NCI-H510A treated with DMSO at 0.1 percent for 48 hours (cell line): Measurements from ENCODE around the gene SGTB.
"Not testable (repeated sequence)": the region's sequence is repeated elsewhere in the genome, so short reads cannot be mapped to it uniquely, and the experiment has no call there.

Experiments used
- DNase-seq: peaks from one replicate; lab custom pipeline; 2025; lab: John Stamatoyannopoulos, UW

The SGTB gene

DNA sequence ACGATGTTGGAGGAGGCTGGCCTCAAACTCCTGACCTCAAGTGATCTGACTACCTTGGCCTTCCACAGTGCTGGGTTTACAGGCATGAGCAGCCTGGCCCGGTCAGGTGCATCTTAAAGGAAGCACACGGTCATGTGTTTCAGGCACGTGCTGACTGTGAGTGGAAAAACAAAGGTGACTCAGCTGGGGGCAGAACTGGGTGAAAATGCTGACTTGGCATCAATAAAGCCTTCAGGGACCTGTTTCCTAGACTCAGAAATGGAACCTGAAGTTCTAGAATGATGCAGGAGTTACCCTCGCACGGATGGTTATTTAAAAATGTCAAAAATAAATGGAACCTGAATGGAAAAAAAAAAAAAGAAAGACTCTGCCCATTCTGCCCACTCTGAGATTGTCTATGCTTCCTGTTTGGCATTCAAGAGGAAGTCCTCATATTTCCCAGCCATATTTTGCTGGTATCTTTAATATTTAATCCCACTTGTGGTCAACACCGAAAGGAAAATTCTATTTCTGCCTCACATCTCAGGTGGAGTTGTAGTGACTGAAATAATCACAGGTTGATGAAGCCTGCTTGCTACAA is 12.4 kb upstream of the SGTB start:
- DNase-seq, result not testable (repeated sequence)

DNA sequence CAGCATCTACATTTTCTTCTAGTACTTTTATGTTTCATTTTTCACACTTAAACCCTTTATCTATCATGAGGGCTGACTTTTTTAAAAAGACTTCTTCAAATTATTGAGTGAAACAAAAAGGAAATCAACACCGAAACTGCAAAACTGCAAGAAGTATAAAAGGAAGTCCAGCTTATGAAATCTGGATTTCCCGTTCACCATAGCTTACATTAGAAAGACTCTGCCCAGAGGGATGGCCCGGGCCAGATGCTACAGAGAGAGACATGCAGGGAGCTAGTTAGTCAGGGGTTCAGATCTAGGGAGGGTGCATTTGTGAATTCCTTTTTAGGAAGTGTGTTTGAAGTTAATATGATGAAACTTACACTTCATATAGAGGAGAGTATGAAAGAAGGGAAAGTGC is 10.1 kb upstream of the SGTB start:
- not testable (repeated sequence) for DNase-seq

- DNase-seq, result no peak
Measured at GRCh38 chr5:65730910-65731309, 9.0 kb upstream of the SGTB start.

GRCh38 chr5:65728218-65728617 is 6.3 kb upstream of the SGTB start:
- no peak for DNase-seq

DNA sequence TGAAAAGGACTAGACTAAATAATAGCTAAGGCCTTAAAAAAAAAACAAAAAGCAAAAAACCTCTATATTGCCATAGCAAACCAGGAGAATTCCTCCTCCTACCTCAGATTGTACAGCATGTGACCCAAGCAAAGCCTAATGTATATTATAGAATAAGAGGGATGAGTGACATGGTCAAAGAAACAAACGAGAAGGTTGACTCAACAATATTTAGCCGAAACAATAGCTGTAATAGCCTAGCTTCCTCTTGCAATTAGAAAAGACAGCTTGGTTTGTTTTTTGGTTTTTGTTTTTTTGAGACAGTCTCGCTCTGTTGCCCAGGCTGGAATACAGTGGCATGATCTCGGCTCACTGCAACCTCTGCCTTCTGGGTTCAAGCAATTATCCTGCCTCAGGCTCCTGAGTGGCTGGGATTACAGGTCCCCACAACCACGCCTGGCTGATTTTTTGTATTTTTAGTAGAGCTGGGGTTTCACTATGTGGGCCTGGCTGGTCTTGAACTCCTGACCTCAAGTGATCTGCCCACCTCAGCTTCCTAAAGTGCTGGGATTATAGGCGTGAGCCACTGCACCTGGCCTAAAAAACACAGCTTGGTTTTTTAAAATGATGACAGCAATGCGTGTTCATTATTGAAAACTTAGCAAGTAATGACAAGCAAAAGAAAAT is 5.7 kb upstream of the SGTB start:
- DNase-seq, result no peak

- peak; percentile 77 for DNase-seq
Measured at GRCh38 chr5:65722575-65723403, 880 bp upstream of the SGTB start.

DNA sequence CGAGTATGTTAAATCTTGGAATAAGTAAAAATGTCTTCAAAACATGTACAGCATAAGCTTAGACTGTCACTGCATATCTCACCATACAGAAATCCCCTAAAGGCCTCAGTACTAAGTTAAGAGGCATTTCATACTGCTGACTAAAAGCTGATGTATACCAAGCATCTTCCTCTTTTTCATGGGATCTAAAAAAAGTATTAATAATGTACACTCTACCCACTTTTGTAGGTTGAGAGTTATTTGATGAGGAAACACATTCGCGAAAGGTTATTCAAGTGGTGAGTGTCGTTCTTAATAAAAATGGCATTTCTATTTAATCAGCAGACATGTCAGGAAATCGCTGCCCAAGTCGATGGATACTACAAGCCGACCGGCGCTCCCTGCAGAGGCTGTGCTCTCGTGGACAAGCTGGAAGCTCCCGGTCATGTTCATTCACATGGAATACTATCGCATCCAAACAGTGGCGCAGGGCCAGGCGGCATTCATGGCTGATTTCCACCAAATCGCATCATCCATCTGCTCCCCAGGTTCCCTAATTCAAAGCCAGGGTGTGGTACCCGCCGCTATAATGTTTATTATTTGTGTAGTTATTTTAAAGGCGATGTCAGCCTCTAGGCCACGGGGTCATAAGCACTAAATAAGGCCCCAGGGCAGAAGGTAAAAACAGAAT is 724 bp downstream of the SGTB start:
- peak; percentile 29 for DNase-seq

GRCh38 chr5:65718576-65719310 is 3.2 kb downstream of the SGTB start:
- DNase-seq, result no peak

DNA sequence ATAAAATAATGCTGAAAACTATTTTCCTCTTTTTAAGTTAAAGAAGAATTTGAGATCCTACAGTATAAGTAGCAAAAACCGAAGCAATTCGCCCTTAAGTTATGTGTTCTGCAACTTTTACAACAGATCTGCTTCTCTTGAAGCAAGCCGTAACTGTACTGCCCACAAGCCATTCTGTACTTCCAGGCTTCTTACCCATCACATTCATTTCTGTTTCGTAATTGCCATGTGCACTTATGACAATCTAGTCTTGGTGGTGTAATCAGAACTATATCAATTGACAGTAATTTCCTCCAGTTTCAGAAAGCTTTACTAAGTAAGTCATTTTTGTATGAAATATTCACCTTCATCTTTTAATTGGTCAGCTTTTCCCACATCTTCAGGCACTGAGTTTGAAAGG is 13.8 kb downstream of the SGTB start:
- no peak for DNase-seq

DNA sequence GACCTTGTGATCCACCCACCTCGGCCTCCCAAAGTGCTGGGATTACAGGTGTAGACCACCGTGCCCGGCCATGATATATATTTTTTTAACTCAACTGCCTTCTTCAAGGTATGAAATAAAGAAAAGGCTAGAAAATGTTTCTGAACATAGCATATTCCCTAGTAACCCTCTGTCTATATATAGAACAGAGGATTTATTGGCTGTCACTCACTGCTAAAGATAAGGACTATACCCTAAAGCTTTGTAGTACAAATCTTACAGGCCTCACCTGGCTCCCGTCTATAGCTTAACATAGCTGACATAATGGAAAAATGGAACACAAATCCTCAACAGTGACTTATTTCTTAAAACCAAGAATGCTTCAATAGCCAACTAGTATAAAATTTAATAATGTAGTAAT is 14.2 kb downstream of the SGTB start:
- DNase-seq, result no peak

- DNase-seq, result no peak
Measured at GRCh38 chr5:65704621-65705239, 17.2 kb downstream of the SGTB start.

DNA sequence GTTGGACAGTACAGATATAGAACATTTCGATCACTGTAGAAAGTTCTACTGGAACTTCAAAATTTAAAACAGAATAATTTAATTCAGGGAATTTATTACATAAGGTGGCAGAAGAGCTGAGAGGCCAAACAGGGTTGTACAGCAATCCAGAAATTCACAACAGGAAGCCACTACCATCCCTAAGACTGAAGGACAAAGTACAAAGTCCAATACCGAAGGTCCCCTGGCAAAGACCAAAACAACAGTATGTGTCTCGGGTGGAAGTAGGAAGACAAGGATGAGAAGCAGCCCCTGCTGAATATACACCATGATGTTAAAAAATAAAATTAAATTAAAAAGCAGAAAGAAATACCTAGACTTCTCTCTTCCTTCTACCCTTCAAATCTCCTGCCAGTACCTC is 19.9 kb downstream of the SGTB start:
- no peak for DNase-seq

DNA sequence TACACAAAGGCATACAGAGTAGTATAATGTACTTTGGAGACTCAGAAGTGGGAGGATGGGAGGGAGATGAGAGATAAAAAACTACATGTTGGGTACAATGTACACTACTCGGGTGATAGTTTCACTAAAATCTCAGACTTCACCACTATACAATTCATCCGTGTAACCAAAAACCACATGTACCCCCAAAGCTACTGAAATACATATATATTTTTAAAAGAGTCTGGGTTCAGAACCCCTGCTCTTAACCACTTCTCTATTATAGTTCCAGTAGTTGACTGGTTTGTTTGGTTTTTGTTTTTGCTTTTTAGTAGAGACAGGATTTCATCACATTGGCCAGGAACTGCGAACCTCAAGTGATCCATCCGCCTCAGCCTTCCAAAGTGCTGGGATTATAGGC is 22.6 kb downstream of the SGTB start:
- DNase-seq, result no peak

GRCh38 chr5:65696892-65697291 is 25.0 kb downstream of the SGTB start:
- DNase-seq, result no peak

DNA sequence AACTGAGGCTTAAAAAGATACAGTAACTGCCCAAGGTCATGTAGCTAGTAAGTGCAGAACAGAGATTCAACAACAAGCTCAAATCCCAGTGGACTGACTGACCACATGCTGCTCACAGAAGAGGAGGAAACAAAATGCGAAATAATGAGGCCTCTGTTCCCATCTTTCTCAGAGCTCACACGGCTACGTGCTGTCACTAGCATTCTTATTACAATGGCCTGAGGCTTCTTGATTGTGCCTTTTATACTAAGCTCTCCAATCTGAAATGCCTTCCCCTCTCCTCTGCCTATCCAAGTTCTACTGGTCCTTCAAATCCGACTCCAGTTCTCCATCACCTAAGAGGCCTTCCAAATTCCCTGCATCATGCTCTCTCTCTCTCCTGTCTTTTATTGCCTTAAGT is 26.0 kb downstream of the SGTB start:
- DNase-seq, result no peak

DNA sequence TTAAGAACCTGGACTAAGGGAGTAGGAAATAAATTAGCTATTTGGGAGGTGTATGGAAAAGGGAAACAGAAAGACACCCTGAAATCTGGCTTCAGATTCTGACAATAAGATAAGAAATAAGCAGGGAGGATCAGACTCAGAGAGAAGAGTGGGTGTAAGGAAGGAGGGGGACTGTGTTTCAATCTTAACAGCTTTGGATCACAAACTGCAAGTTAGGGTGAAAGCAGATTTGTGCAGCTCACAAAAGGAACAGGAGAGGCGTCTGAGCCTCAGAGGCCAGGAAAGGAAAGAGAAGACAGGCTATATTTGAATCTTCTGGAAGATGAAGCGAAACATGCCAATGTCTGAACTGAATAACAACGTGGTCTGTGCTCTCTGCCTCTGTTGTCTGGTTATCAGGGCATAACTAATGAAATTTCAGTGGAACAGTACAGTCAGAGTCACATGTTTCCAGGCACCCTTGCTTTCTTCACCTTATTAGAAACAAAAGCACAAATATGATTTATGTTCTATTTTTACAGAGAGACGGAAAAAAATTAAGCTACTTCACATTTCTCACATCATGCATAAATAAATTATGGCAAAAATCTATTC is 26.6 kb downstream of the SGTB start:
- no peak for DNase-seq

DNA sequence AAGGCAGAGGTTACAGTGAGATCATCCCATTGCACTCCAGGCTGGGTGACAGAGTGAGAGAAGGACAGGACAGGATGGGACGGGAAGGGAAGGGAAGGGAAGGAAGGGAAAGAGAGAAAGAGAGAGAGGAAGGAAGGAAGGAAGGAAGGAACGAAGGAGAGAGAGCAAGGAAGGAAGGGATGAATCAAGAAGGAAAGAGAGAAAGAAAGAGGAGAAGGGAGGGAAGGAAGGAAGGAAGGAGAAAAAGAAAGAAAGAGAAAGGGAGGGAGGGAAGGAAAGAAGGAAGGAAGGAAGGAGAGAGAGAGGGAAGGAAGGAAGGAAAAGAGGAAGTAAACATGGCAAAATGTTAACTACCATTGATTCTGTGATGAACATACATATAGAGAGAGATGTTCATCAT is 28.8 kb downstream of the SGTB start:
- DNase-seq, result no peak

DNA sequence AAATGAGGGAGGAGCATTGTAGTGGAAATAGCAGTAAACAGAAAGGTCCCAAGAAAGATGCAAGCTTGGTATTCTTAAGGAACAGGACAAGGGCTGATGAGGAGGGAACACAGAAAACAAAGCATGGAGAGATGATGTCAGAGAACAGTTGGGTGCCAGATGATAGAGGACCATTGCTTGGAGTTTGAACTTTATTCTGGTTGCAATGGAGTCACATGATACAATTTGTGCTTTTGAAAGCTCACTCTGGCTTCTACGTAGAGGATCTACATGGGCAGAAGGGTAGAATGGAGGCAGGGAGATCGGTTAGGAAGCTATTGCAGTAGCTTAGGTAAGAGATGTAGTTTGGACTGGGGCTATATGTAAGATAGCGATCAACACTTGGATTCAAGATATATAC is 39.8 kb downstream of the SGTB start:
- DNase-seq, result no peak

DNA sequence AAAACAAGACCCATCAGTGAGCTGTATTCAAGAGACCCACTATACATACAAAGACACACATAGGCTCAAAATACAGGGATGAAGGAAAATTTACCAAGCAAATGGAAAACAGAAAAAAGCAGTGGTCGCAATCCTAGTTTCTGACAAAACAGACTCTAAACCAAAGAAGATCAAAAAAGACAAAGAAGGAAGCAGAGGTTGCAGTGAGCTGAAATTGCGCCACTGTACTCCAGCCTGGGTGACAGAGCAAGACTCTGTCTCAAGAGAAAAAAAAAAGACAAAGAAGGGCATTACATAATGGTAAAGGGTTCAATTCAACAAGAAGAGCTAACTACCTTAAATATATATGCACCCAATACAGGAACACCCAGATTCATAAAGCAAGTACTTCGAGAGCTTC is 45.9 kb downstream of the SGTB start:
- not testable (repeated sequence) for DNase-seq

- no peak for DNase-seq
Measured at GRCh38 chr5:65674749-65675148, 47.2 kb downstream of the SGTB start.

DNA sequence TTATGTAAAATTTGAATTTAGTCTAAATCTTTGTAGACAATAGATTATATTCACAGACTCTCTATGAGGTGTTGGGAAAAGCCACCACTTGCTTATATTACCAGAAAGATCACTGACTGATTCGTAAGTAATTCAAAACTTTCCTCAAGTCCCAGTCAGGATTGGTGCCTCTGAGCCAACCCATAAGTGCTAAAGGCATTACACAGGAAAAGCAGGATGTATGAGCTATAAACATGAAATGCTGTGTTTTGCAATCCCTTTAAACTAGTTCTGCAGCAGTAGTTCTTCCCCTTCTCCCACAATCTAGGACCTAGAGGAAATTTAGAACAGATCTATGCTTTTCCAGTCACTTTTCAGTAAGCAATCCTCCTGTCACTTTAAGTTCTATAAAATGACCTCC is 49.1 kb downstream of the SGTB start:
- no peak for DNase-seq
